ENCODE results near the gene ZSWIM1.

DNA sequence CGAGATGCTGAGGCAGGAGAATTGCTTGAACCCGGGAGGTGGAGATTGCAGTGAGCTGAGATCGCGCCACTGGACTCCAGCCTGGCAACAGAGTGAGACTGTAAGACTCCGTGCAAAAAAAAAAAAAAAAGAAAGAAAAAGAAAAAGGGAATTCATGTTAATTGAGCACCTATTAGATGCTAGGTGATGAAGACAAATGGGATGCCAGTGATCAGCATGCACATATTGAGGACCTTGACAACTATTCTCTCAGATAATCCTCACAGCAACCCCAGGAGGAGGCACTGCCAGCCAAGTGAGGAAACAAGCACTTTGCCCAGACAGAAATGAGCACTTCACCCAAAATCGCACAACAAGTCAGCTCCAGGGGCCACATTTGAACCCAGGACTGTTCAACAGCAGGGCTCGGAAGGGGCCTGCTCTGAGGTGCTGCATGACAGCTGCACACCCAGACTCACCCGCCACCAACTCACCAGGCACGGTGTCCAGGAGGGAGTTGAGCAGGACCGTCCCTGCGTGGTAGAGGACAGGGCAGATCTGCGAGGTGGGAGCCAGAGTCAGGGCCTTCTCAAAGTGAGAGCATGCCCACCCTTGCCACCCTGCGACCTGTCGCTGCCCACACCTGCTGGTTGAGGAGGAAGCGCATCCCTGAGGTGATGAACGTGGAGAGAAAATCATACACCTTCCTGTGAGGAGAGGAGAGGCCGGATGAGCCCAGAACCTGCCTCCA is 26.4 kb downstream of the ZSWIM1 start:
- TF ChIP-seq, protein P1, sequence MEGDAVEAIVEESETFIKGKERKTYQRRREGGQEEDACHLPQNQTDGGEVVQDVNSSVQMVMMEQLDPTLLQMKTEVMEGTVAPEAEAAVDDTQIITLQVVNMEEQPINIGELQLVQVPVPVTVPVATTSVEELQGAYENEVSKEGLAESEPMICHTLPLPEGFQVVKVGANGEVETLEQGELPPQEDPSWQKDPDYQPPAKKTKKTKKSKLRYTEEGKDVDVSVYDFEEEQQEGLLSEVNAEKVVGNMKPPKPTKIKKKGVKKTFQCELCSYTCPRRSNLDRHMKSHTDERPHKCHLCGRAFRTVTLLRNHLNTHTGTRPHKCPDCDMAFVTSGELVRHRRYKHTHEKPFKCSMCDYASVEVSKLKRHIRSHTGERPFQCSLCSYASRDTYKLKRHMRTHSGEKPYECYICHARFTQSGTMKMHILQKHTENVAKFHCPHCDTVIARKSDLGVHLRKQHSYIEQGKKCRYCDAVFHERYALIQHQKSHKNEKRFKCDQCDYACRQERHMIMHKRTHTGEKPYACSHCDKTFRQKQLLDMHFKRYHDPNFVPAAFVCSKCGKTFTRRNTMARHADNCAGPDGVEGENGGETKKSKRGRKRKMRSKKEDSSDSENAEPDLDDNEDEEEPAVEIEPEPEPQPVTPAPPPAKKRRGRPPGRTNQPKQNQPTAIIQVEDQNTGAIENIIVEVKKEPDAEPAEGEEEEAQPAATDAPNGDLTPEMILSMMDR (IDR thresholded peaks at IDR 0.05; ENCODE audit: low read depth, low read length), result no peak
- no peak for TF ChIP-seq EZH2phosphoT487 (IDR thresholded peaks at IDR 0.05; ENCODE audit: low read depth)
